PC-9 (cell line): ENCODE results near the gene HNRNPUL2. TPM values are rescaled to one million over a fixed set of nuclear protein-coding genes. Genes with fewer than 3 reads are reported as not detected.
"Not testable (repeated sequence)": the region's sequence is repeated elsewhere in the genome, so short reads cannot be mapped to it uniquely, and the experiment has no call there.

ENCODE experiments used
- BruUV-seq: library from RNA; stranded (reverse); fragments of 400-500 nt; replicated peaks from 2 replicates; lab custom pipeline; 2021; lab: Mats Ljungman, UMichigan
- CTCF ChIA-PET: fragments of 300-600 bp; sonication (Branson Sonifier 250); formaldehyde crosslinking; loops from one replicate; lab custom pipeline; 2022; ENCODE audit warnings: antibody characterized with exemption; lab: Charles Lee
- POLR2A ChIA-PET: fragments of 300-600 bp; sonication (Branson Sonifier 250); formaldehyde crosslinking; loops from one replicate; lab custom pipeline; 2022; ENCODE audit warnings: antibody characterized with exemption; ENCODE audit not compliant: unreplicated experiment; lab: Charles Lee
- DNase-seq, 2 experiments: peaks; one replicate each; pipeline versions ENCODE4 v3.0.0 to v3.0.0-alpha.2; 2015 to 2022; ENCODE audit warnings: mixed read lengths in 1 of 2
- H2AFZ ChIP-seq: fragments of 200-600 bp; sonication (generic); 2 replicates; pipeline ENCODE4 v1.8.1; 2017; ENCODE audit warnings: antibody characterized with exemption
- H3F3A ChIP-seq: fragments of 200-600 bp; sonication (generic); 2 replicates; pipeline ENCODE4 v1.8.1; 2017; ENCODE audit warnings: antibody characterized with exemption, mild to moderate bottlenecking, low read depth; ENCODE audit not compliant: insufficient read depth
- H3K27ac ChIP-seq: fragments of 200-600 bp; sonication (generic); 2 replicates; pipeline ENCODE4 v1.6.1; 2016; ENCODE audit warnings: mixed run types
- H3K27me3 ChIP-seq: fragments of 200-600 bp; sonication (generic); 2 replicates; pipeline ENCODE4 v1.6.1; 2016; ENCODE audit warnings: low read depth, mixed run types; ENCODE audit not compliant: insufficient read depth
- H3K36me3 ChIP-seq: fragments of 200-600 bp; sonication (generic); 2 replicates; pipeline ENCODE4 v1.6.1; 2016; ENCODE audit warnings: low read depth, mixed run types
- H3K4me1 ChIP-seq: fragments of 200-600 bp; sonication (generic); replicated peaks from 2 replicates; pipeline ENCODE4 v1.6.1; 2016; ENCODE audit warnings: mixed run types; ENCODE audit not compliant: insufficient read depth
- H3K4me2 ChIP-seq: fragments of 200-600 bp; sonication (generic); 2 replicates; pipeline ENCODE4 v1.6.1; 2017; ENCODE audit warnings: mixed run types
- H3K4me3 ChIP-seq: fragments of 200-600 bp; sonication (generic); 2 replicates; pipeline ENCODE4 v1.6.1; 2016; ENCODE audit warnings: mixed run types
- H3K79me2 ChIP-seq: fragments of 200-600 bp; sonication (generic); 2 replicates; pipeline ENCODE4 v1.6.1; 2017; ENCODE audit warnings: low read depth, mixed run types
- H3K9me2 ChIP-seq: fragments of 200-600 bp; sonication (generic); 2 replicates; pipeline ENCODE4 v1.8.1; 2017; ENCODE audit warnings: mild to moderate bottlenecking; ENCODE audit not compliant: insufficient read depth
- H3K9me3 ChIP-seq: fragments of 200-600 bp; sonication (generic); 2 replicates; pipeline ENCODE4 v1.8.1; 2016; ENCODE audit warnings: low read depth; ENCODE audit not compliant: insufficient read depth
- H4K20me1 ChIP-seq: fragments of 200-600 bp; sonication (generic); 2 replicates; pipeline ENCODE4 v1.8.1; 2017; ENCODE audit not compliant: insufficient read depth
- CTCF ChIP-seq: fragments of 200-600 bp; sonication (generic); conservative IDR thresholded peaks from 2 replicates; pipeline ENCODE4 v1.6.1; 2017; ENCODE audit warnings: mixed run types, antibody characterized with exemption, mild to moderate bottlenecking, moderate library complexity
- EZH2 ChIP-seq: fragments of 200-600 bp; sonication (generic); IDR thresholded peaks from 2 replicates; pipeline ENCODE4 v1.8.0; 2017; ENCODE audit warnings: antibody characterized with exemption, low read depth
- intact Hi-C: fragments of 100-400 bp; cut with micrococcal nuclease; formaldehyde crosslinking; loops from one replicate; pipeline ENCODE4 v1.10.0; 2022; ENCODE audit not compliant: unreplicated experiment
- total RNA-seq: library from RNA; stranded (reverse); gene quantifications from 2 replicates; pipeline ENCODE4 v1.2.3, GENCODE V29; 2021

Gene HNRNPUL2
- total RNA-seq, 1 experiment from 2014 or later, result 76.9 TPM

DNA sequence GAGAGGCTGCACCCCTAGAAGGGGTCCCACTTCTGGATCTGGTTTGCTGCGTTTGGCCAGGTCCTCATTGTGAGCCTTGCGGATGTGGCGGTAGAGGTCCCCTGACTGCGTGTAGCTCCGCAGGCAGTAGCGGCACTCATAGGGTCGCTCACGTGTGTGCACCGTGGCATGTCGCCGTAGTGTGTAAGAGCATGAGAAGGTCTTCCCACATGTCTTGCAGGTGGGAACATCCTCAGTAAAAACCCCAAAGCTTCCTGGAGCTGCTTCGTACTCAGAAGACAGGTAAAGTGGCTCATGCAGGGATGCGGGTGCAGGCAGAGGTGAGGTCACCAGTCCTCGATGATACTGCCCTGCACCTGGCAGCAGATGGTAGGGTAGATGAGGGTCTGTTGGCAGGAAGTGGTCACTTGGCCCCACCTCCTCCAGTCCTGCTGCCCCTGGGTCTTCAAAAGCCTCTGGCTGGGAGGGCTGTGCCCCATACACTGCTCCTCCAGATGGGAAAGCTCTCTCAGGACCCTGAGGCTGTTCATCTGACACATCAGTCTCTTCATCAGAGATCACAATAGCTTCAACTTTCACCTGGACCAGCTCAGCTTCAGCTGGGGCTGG lies 25.0 kb upstream of the HNRNPUL2 start:
- Histone ChIP-seq H3K27ac (no peak overlapping the region), H3K9me2 (no peaks in the 10 kb centered on the region), H3K79me2 (peaks cover 17% of the 10 kb centered on the region), H4K20me1 (no peaks in the 10 kb centered on the region), H3K4me2 (peak overlapping the region; percentile 83; the same call in 1 of the 2 replicates), H3K4me1 (peaks cover 17% of the 10 kb centered on the region), H3K9me3 (no peaks in the 10 kb centered on the region), H2AFZ (no peak overlapping the region), H3K36me3 (no peaks in the 10 kb centered on the region), H3K27me3 (no peaks in the 10 kb centered on the region), H3F3A (peaks cover 43% of the 10 kb centered on the region), H3K4me3 (no peak overlapping the region)
- intact Hi-C loops, result no loop called here
- DNase-seq, result no peak
- ChIA-PET POLR2A (interaction anchor here (0.7 kb wide), 1 partner anchor 26 kb away, joined by 3 read pairs; no protein-coding TSS in a partner anchor), CTCF (no interaction called here)
- TF ChIP-seq CTCF (no peak), EZH2 (no peak)
- no TSS peak for BruUV-seq

- H3K79me2 ChIP-seq, result peaks cover 17% of the 10 kb centered on the region
- H3K9me3 ChIP-seq, H4K20me1 ChIP-seq, DNase-seq, H3K27ac ChIP-seq, H3K36me3 ChIP-seq, H3K4me2 ChIP-seq, BruUV-seq, H3K4me3 ChIP-seq, intact Hi-C loops, H2AFZ ChIP-seq, H3K27me3 ChIP-seq, H3K9me2 ChIP-seq: not testable (repeated sequence)
- ChIA-PET POLR2A (interaction anchor here (1.1 kb wide), 1 partner anchor 91 kb away, joined by 5 read pairs; no protein-coding TSS in a partner anchor), CTCF (interaction anchor here (0.7 kb wide), 1 partner anchor 176 kb away, joined by 4 read pairs; the partner anchor contains the start of gene EEF1G)
- H3K4me1 ChIP-seq, result peaks cover 17% of the 10 kb centered on the region
- peaks cover 37% of the 10 kb centered on the region for H3F3A ChIP-seq
Observed at GRCh38 chr11:62749931-62750330, 22.7 kb upstream of the HNRNPUL2 start.

- no peaks in the 10 kb centered on the region for H3K9me2 ChIP-seq
- no peak for DNase-seq
- peaks cover 3% of the 10 kb centered on the region; the same call in 1 of the 2 replicates for H3K4me1 ChIP-seq
- TF ChIP-seq CTCF, result no peak
- TF ChIP-seq EZH2, result no peak
- ChIA-PET POLR2A (interaction anchor here (0.6 to 0.7 kb wide), 3 partner anchors 13 to 933 kb away, joined by 4 to 13 read pairs (median 7); partner anchors contain the start of gene INTS5), CTCF (no interaction called here)
- no peak overlapping the region for H3K4me3 ChIP-seq
- BruUV-seq, result no TSS peak
- peaks cover 29% of the 10 kb centered on the region for H3F3A ChIP-seq
- H3K27me3 ChIP-seq, result no peaks in the 10 kb centered on the region
- H3K79me2 ChIP-seq, result peaks cover 8% of the 10 kb centered on the region; the same call in 1 of the 2 replicates
- H2AFZ ChIP-seq, result no peak overlapping the region
- no peaks in the 10 kb centered on the region for H4K20me1 ChIP-seq
- no peak overlapping the region for H3K4me2 ChIP-seq
- peak overlapping the region; percentile 38 for H3K27ac ChIP-seq
- intact Hi-C loops, result no loop called here
- H3K9me3 ChIP-seq, result no peaks in the 10 kb centered on the region
- no peaks in the 10 kb centered on the region for H3K36me3 ChIP-seq
Observed at GRCh38 chr11:62747475-62748160, 20.4 kb upstream of the HNRNPUL2 start.
